ENCODE measurements around the gene SPDEF.

DNA sequence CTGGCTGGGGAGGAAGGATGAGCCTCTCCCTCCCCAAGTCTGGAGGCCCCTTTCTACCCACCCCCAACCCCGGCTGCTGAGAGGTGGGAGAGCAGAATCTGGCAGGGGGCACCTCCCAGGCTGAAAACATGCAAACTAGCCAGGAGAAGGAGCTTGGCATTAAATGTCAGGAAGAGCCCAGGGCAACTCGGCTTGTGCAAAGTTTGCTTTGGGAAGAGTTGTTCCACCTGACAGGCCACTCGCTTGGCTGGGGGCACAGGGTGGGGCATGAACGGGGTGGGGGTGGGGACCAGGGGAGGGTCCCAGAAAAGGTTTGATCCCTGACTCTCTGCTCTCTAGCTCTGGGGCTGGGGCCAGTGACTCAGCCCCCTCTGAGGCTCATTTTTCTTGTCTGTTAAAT lies 3.0 kb downstream of the SPDEF start:
- TF ChIP-seq, protein P1, sequence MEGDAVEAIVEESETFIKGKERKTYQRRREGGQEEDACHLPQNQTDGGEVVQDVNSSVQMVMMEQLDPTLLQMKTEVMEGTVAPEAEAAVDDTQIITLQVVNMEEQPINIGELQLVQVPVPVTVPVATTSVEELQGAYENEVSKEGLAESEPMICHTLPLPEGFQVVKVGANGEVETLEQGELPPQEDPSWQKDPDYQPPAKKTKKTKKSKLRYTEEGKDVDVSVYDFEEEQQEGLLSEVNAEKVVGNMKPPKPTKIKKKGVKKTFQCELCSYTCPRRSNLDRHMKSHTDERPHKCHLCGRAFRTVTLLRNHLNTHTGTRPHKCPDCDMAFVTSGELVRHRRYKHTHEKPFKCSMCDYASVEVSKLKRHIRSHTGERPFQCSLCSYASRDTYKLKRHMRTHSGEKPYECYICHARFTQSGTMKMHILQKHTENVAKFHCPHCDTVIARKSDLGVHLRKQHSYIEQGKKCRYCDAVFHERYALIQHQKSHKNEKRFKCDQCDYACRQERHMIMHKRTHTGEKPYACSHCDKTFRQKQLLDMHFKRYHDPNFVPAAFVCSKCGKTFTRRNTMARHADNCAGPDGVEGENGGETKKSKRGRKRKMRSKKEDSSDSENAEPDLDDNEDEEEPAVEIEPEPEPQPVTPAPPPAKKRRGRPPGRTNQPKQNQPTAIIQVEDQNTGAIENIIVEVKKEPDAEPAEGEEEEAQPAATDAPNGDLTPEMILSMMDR (IDR thresholded peaks at IDR 0.05), result no peak
- no peak for TF ChIP-seq POLR2A (IDR thresholded peaks at IDR 0.05)
